GM13977 (cell line): ENCODE measurements around the gene TPBGL.

Experiments used
- DNase-seq: peaks from one replicate; pipeline ENCODE4 v3.0.0; 2012; ENCODE audit warnings: low spot score
- in situ Hi-C: fragments of 300-500 bp; cut with MboI; formaldehyde crosslinking; loops from one replicate; pipeline ENCODE4 v1.12.0; 2022; ENCODE audit warnings: low sequenced_read_pairs, low pct_unique_long_range_greater_than_20kb, mixed read lengths, inconsistent platforms; ENCODE audit not compliant: unreplicated experiment
- TF ChIP-seq, protein P1 (sequence below): IDR thresholded peaks from 2 replicates; pipeline ENCODE4 v1.5.1; 2012; ENCODE audit warnings: mild to moderate bottlenecking, control low read depth; ENCODE audit not compliant: insufficient read depth; ENCODE audit errors: extremely low read depth, missing control alignments

TPBGL gene

DNA sequence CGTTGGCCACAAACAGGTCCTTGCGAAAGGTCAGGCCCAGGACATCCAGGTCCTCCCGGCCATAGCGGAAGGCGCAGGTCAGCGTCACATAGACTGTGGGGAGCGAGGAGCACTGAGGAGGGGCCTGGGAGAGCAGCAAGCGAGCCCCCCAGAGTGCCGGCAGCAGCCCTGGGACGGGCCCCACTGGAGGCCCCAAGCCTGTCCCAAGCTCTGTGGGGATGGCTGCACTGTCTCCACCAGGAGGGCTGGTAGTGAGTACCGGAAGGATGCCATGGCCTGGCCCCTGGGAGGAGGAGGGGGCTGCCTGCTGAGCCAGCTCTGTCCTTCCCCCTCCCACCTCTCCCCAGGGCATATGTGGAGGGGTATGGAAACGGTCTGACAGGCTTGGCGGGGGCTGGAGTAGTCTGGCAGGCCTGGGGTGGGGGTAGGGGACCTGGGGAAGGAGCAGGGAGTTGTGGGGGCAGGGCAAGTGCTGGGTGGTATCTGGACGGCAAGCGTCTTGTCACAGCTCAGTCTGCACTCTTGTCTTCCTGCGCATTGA lies 42.9 kb downstream of the TPBGL start:
- DNase-seq: no peak
- TF ChIP-seq, protein P1, sequence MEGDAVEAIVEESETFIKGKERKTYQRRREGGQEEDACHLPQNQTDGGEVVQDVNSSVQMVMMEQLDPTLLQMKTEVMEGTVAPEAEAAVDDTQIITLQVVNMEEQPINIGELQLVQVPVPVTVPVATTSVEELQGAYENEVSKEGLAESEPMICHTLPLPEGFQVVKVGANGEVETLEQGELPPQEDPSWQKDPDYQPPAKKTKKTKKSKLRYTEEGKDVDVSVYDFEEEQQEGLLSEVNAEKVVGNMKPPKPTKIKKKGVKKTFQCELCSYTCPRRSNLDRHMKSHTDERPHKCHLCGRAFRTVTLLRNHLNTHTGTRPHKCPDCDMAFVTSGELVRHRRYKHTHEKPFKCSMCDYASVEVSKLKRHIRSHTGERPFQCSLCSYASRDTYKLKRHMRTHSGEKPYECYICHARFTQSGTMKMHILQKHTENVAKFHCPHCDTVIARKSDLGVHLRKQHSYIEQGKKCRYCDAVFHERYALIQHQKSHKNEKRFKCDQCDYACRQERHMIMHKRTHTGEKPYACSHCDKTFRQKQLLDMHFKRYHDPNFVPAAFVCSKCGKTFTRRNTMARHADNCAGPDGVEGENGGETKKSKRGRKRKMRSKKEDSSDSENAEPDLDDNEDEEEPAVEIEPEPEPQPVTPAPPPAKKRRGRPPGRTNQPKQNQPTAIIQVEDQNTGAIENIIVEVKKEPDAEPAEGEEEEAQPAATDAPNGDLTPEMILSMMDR: no peak
- in situ Hi-C loops: no loop called here

DNA sequence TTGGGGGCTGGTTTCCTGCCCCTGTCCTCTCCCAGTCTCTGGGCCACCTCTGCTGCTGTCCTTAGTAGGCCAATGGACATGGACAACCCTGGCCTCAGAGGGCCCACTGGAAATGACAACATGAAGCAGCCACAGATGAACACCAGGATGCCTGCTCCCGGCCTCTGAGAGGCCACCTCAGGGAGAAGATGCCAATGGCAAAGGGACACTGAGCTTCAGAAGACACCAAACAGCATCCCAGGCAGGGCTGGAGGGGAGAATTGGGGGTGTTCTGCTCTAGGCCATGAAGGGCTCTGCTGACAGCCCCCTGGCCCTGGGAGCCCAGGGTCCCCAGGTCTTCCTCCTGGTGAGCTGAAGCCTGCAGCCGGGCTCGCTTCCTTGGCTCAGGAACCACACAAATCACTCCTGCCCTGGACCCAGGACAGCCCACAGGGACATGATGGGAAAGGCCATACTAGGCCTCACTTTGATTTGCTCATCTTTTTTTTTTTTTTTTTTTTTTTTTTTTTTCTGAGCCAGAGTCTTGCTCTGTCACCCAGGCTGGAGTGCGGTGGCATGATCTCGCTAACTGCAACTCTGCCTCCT lies 45.3 kb downstream of the TPBGL start:
- TF ChIP-seq, protein P1: no peak
- DNase-seq: no peak
- in situ Hi-C loops: no loop called here

DNA sequence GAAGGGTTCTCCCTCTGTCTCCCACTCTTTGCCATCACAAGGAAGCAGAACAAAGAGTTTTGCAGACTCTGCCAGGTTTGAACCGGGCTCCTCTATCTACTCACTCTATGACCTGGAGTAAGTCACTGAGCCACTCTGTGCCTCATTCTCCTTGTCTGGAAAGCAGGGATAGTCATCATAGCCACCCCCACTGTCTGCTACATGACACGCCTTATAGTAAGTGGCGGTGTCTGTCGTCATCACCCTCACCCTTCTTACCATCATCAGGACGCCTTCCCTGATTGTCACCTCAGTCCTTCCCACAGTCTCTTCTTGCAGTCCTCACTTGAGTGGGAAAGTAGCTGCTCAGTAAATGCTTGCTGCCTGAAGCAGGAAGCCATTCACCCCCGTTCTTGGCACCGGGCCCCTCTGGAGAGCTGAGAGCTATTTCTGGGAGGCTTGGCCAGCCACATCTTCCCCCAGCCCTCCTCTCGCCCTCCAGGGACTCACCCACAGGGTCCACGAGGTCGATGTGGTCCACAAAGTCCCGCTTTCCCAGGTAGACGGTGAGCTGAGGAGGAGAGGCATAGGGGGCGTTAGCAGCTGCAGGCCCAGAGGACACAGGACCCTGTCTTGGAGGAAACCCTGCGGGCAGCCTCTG lies 46.4 kb downstream of the TPBGL start:
- TF ChIP-seq, protein P1: no peak
- in situ Hi-C loops: no loop called here
- no peak for DNase-seq

DNA sequence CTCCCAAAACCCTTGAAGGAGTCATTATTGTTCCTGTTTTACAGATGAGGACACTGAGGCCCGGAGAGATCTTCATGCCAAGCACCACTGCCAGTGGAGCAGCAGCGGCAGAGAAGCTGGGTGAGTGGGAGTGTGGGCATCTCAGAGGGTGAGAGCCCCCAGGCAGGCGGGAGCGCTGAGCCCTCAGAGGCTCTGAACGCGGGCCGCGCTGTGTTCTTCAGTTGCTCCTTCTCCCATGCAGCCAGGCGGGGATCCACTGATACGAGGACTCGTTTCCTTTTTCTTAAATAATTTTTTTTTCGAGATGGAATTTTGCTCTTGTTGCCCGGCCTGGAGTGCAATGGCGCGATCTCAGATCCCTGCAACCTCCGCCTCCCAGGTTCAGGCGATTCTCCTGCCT lies 47.0 kb downstream of the TPBGL start:
- DNase-seq: no peak
- TF ChIP-seq, protein P1: no peak
- in situ Hi-C loops: no loop called here

DNA sequence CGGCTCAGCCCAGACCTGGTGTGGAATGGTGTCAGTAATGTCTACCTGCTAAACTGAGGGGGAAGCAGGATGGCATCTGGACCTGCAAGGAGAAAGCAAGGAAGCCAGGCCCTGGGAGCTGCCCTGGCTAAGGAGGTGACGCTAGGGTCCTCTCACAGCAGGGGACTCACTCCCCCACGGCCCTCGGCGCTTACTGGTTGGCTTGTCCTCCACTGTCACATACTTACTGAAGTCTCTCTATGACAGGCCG lies 48.9 kb downstream of the TPBGL start:
- TF ChIP-seq, protein P1: no peak
- DNase-seq: no peak
- in situ Hi-C loops: no loop called here

DNA sequence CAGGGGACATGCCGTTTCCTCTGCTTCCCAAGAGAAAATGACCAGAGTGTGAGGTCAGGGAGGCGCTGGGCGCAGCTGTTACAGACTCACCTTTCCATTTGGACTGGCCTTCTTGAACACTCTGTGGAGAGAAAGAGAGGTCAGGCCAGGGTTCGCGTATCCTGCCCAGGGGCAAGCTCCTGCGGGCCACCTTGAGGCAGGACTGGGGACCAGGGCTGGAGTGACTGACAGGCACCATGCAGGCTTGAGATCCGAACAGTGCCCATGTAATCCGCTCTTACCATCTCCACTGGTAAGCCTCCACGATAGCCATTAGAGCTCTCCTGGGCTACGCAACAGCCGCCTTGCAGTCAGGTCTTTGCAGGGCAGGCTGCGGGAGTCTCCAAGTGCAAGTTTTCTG lies 49.3 kb downstream of the TPBGL start:
- TF ChIP-seq, protein P1: no peak
- DNase-seq: no peak
- in situ Hi-C loops: no loop called here

DNA sequence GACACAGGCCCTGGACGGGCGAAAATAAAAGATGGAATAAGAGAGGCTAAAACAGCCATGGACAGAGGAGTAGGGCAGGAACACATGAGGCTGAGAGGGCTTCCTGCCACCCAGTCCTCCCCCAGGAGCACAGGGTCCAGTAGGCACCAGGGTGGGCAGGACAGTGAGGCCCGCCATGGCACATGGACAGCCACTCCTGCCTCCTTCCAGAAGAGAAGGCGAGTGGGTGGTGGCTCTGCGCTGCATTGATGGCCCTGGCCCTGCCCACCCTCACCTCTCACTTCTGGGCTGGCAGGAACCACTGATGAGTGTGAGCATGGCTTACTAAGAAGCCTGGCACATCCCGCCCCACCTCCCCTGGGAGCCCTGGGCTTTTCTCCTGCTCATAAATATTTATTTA lies 51.2 kb downstream of the TPBGL start:
- in situ Hi-C loops: no loop called here
- TF ChIP-seq, protein P1: no peak
- no peak for DNase-seq
